Measurements from ENCODE around the gene RPL4. TPM values are rescaled to one million over a fixed set of nuclear protein-coding genes. Genes with fewer than 3 reads are reported as not detected.

Gene RPL4
- total and polyA plus RNA-seq, 8 donors: 1,130 to 2,134 (median 1,557) TPM

DNA sequence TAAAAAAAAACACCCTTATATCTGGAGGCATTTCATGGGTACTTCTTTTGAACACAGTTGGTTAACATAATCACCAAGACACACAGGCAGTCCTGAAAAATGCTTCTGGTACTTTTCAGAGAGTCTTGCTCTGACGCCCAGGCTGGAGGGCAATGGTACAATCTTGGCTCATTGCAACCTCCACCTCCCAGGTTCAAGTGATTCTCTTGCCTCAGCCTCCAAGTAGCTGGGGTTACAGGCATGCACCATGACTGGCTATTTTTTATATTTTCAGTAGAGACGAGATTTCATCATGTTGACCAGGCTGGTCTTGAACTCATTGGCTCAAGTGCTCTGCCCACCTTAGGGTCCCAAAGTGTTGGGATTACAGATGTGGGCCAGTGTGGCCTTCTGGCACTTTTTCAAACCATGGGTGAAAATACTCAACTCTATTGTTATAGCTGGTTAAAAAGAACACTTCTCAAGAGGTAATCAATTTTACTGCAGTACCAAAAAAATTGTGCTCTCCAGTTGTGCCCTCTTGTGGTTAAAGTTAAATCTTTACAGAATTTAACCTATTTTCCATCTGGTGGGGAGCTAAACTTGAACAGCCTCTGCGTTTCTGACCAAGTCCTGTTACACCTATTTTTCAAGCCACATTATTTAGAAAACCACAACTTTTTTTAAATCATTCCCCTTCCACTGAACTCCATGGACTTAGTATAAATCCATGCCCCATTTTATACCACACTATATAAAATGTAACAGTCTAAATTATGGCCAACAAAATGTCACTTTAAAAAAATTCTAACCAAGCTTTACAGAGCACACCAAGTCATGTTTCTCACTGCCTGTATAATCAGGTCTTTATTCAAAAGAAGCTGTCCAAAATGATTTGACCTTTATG lies 5.9 kb downstream of the RPL4 start:
- DNase-seq: no peak
- Histone ChIP-seq H3K4me1 (peaks cover 0 to 39% (median 28%) of the 10 kb centered on the region in 3 donors), H3K27me3 (no peaks in the 10 kb centered on the region), H3K9me3 (no peaks in the 10 kb centered on the region), H3K27ac (peak overlapping the region in 1 of 4 donors; percentile 80), H3K4me3 (no peak overlapping the region), H3K36me3 (peaks cover 0 to 56% (median 33%) of the 10 kb centered on the region in 3 donors)
- TF ChIP-seq, protein P1, sequence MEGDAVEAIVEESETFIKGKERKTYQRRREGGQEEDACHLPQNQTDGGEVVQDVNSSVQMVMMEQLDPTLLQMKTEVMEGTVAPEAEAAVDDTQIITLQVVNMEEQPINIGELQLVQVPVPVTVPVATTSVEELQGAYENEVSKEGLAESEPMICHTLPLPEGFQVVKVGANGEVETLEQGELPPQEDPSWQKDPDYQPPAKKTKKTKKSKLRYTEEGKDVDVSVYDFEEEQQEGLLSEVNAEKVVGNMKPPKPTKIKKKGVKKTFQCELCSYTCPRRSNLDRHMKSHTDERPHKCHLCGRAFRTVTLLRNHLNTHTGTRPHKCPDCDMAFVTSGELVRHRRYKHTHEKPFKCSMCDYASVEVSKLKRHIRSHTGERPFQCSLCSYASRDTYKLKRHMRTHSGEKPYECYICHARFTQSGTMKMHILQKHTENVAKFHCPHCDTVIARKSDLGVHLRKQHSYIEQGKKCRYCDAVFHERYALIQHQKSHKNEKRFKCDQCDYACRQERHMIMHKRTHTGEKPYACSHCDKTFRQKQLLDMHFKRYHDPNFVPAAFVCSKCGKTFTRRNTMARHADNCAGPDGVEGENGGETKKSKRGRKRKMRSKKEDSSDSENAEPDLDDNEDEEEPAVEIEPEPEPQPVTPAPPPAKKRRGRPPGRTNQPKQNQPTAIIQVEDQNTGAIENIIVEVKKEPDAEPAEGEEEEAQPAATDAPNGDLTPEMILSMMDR (IDR thresholded peaks at IDR 0.05): no peak
- ATAC-seq: peak in 1 of 4 donors; percentile 11
- WGBS, 2 donors: 48 to 53% methylated on average over 3 of the region's 3 CpGs
- FAIRE-seq: no peak
- intact Hi-C loops (cut with DNase I): loop anchor here in 2 of 3 donors (10.0 kb wide), 1 partner anchor 114 kb away; the partner anchor contains the start of gene MAP2K1 (in 2 of the 2)

DNA sequence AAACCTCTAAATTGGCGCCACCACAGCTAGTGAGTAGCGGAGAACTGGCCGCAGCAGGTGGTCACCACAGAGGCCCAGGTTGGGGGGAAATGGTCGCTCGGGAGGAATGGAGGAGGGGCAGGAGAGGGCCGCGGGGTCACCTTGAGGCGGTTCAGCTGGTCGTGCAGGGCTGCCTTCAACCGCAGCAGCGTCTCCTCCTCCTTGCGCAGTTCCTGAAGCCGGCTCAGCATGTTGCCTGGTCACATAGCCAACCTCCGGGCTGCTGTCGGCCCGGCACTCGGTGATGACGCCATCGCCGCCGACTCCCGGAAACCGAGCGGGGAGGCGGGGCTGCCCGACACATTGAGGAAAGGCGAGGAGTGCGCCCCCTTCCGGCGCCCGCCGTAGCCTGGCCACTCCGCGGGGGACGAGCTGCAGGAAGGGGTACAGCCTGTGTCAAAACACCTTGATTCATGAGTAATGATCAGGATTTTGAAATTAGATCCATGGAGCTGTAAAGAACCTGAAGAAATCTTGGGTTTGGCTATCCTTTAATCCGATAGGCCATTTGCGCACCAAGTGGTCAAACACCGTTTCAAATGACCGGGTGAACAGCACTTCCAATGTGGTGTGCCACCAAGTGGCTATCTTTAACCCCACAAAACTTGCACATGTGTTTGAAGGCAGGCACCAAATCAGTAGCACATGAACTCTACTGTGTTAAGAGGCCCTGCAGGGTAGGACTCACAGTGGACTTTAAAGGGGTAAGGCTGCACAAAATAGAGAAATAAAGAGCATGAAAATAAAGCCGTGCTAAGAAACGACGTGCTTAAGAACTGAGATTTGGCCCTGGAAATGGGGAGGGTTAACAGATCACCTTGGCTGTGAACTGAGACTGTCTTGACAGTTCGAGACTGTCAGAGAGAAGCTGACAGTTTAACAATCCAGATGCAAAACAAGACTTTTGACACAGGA lies 6.9 kb downstream of the RPL4 start, which contains the start of gene SNAPC5:
Gene SNAPC5 (minus strand): TSS at position 261 of the 954 bp plus-strand sequence. CDS start 31 bp downstream, at position 230.
- TF ChIP-seq, protein P1 (IDR thresholded peaks at IDR 0.05): peak; percentile 94 to 99 (median 98)
- Histone ChIP-seq H3K4me1 (peaks cover 0 to 30% (median 25%) of the 10 kb centered on the region in 3 donors), H3K9me3 (no peaks in the 10 kb centered on the region), H3K4me3 (peak within 1 kb of the TSS; percentile 52 to 94 (median 74)), H3K27ac (peak within 1 kb of the TSS; percentile 64 to 83 (median 74)), H3K36me3 (peaks cover 0 to 54% (median 33%) of the 10 kb centered on the region in 3 donors), H3K27me3 (no peaks in the 10 kb centered on the region)
- FAIRE-seq (no peak), ATAC-seq (peak; percentile 96 to 98 (median 96)), DNase-seq (peak; percentile 94 to 99 (median 96))
- intact Hi-C loops (cut with DNase I): loop anchor here in 2 of 3 donors (10.0 kb wide), 1 partner anchor 113 kb away; the partner anchor contains the start of gene MAP2K1 (in 2 of the 2)
- WGBS, 2 donors: 4 to 5% methylated on average over 43 of the region's 43 CpGs

DNA sequence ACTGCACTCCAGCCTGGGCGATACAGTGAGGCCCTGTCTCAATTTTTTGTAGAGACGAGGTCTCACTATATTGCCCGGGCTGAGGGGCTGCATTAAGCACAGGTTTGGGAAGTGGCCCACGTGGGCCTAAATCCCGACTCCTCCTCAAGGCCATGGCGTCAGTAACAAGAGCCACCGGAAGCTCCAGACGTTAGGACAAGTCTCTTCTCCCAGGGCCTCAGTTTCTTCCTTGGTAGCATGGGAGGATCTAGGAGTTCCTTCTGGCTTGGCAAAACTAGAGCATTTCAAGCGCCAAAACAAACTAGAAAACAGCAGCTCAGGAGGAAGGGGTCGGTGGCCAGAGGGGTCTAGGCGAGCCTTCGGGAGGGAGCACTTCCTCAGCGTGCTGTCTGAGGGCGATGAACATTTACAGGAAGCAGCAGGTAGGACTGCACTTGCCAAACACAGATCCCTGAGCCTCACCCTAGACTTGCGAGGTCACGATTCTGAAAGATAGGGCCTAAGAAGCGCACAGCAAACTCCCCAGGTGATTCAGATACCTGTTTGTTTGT lies 7.6 kb downstream of the RPL4 start:
- intact Hi-C loops (cut with DNase I): loop anchor here in 2 of 3 donors (10.0 kb wide), 1 partner anchor 112 kb away; the partner anchor contains the start of gene MAP2K1 (in 2 of the 2)
- peaks cover 0 to 46% (median 33%) of the 10 kb centered on the region in 3 donors for H3K36me3 ChIP-seq
- no peak for FAIRE-seq
- H3K27me3 ChIP-seq: no peaks in the 10 kb centered on the region
- peak; percentile 15 to 41 (median 34) for ATAC-seq
- DNase-seq: no peak
- H3K27ac ChIP-seq: peak overlapping the region; percentile 64 to 83 (median 74)
- H3K9me3 ChIP-seq: no peaks in the 10 kb centered on the region
- H3K4me3 ChIP-seq: peak overlapping the region; percentile 52 to 94 (median 74)
- TF ChIP-seq, protein P1 (IDR thresholded peaks at IDR 0.05): no peak
- peaks cover 0 to 22% (median 18%) of the 10 kb centered on the region in 3 donors for H3K4me1 ChIP-seq
- 8 to 10% methylated on average over 17 of the region's 17 CpGs for WGBS, 2 donors

DNA sequence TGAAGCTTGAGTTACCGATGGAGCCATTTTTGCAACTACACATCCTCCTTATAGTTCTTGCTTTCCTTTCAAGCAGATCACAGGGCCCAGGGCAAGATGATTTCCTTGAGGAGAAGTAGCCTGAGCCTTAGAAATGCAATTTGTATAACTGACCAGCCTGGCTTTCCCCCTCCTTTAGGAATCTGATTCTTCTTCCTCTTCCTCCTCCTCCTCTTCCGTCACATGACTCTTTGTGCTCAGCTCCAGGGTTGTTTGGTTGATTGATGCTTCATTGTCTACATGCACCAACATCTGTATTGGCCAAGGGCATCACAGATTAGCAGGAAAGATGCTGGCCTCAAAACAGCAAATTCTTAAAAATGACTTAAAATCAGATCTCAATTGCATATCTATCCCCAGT lies 10.4 kb downstream of the RPL4 start:
- WGBS, 2 donors: 86 to 100% methylated on average over 2 of the region's 2 CpGs
- no peak overlapping the region for H3K4me3 ChIP-seq
- FAIRE-seq: no peak
- no peak for DNase-seq
- H3K9me3 ChIP-seq: no peaks in the 10 kb centered on the region
- ATAC-seq: no peak
- H3K4me1 ChIP-seq: peaks cover 0 to 18% (median 18%) of the 10 kb centered on the region in 3 donors
- intact Hi-C loops (cut with DNase I): loop anchor here in 2 of 3 donors (10.0 kb wide), 1 partner anchor 109 kb away; the partner anchor contains the start of gene MAP2K1 (in 2 of the 2)
- peaks cover 5 to 39% (median 11%) of the 10 kb centered on the region in 3 donors for H3K36me3 ChIP-seq
- H3K27ac ChIP-seq: no peak overlapping the region
- TF ChIP-seq, protein P1 (IDR thresholded peaks at IDR 0.05): no peak
- no peaks in the 10 kb centered on the region for H3K27me3 ChIP-seq

Data from pancreas (tissue), 10 donors.